ENCODE data around the gene MGAT5. TPM values are rescaled to one million over a fixed set of nuclear protein-coding genes. Genes with fewer than 3 reads are reported as not detected.

MGAT5 gene
- total RNA-seq, 1 experiment from 2014 or later: 34.0 TPM

- Histone ChIP-seq H3K9ac (ENCODE audit: low read length) (no peak overlapping the region), H3K79me2 (ENCODE audit: insufficient read depth, low read length) (no peaks in the 10 kb centered on the region), H3K4me3 (replicated peaks in 1 of 2; ENCODE audit: low read depth in 1 of 2, low read length in 2 of 2) (no peak overlapping the region), H3K9me3 (ENCODE audit: control insufficient read depth in 1 of 2, insufficient read depth in 1 of 2, low read depth in 1 of 2, low read length in 2 of 2) (no peaks in the 10 kb centered on the region), H4K20me1 (ENCODE audit: insufficient read depth) (no peaks in the 10 kb centered on the region), H3K9me2 (ENCODE audit: insufficient read depth) (no peaks in the 10 kb centered on the region), H3K36me3 (ENCODE audit: control insufficient read depth in 1 of 2, insufficient read depth in 2 of 2, low read length in 2 of 2) (no peaks in the 10 kb centered on the region; a peak in 1 of 4 replicates), H2AFZ (ENCODE audit: low read depth, low read length, poor library complexity, severe bottlenecking) (no peak overlapping the region), H3K4me1 (ENCODE audit: control insufficient read depth in 1 of 2, insufficient read depth in 2 of 2, low read length in 2 of 2) (no peaks in the 10 kb centered on the region), H3K27me3 (ENCODE audit: insufficient read depth, low read length) (no peaks in the 10 kb centered on the region), H3K4me2 (ENCODE audit: low read length) (no peak overlapping the region), H3K27ac (ENCODE audit: low read depth, low read length) (no peak overlapping the region)
- RAD21 ChIA-PET (ENCODE audit: low non-redundant PET in 1 of 2, low total read pairs in 2 of 2, uncharacterized antibody in 2 of 2, unreplicated experiment in 2 of 2): no interaction called here
- no peak for TF ChIP-seq ZFX (IDR thresholded peaks at IDR 0.05)
- TF ChIP-seq ZNF274 (IDR thresholded peaks at IDR 0.05; ENCODE audit: low read depth, low read length): no peak
- no peak for TF ChIP-seq CTCF (IDR thresholded peaks at IDR 0.05 in 2 of 3, conservative IDR thresholded peaks at IDR 0.05 in 1 of 3; ENCODE audit: borderline replicate concordance in 1 of 3, insufficient read depth in 1 of 3, low read depth in 2 of 3, low read length in 2 of 3)
- TF ChIP-seq YY1 (IDR thresholded peaks at IDR 0.05; ENCODE audit: extremely low read depth, insufficient replicate concordance, low read depth, low read length): no peak
- no peak for TF ChIP-seq REST (IDR thresholded peaks at IDR 0.05; ENCODE audit: low read depth)
- no peak for TF ChIP-seq SRF (IDR thresholded peaks at IDR 0.05; ENCODE audit: low read depth)
- TF ChIP-seq EZH2 (IDR thresholded peaks at IDR 0.05): no peak
- no peak for TF ChIP-seq MAX (IDR thresholded peaks at IDR 0.05)
- TF ChIP-seq POLR2A (IDR thresholded peaks at IDR 0.05; ENCODE audit: borderline replicate concordance, extremely low read depth, insufficient read depth, insufficient read length): no peak
- TF ChIP-seq POLR2AphosphoS5 (IDR thresholded peaks at IDR 0.05; ENCODE audit: low read depth, low read length): no peak
- TF ChIP-seq ELF1 (IDR thresholded peaks at IDR 0.05; ENCODE audit: borderline replicate concordance, low read depth): no peak
- TF ChIP-seq RAD21 (IDR thresholded peaks at IDR 0.05; ENCODE audit: low read depth): no peak
- TF ChIP-seq FOSL1 (IDR thresholded peaks at IDR 0.05; ENCODE audit: low read depth): no peak
- POLR2A ChIA-PET: no interaction called here
- ATAC-seq (no peak), DNase-seq (ENCODE audit: low read depth, low spot score) (no peak)
- no TSS peak for BruUV-seq (replicated peaks)
- CTCF ChIA-PET: no interaction called here
- intact Hi-C loops (cut with micrococcal nuclease): no loop called here
Measured at GRCh38 chr2:134445116-134445515, 191.2 kb downstream of the MGAT5 start.

Measured in HCT116 (cell line).